LNCAP (cell line): ENCODE results near the gene SDHB.

Experiments used
- TF ChIP-seq, protein P1 (sequence below): fragments of 450-650 bp; IDR thresholded peaks from 2 replicates; pipeline ENCODE4 v1.5.1; 2017; ENCODE audit warnings: mild to moderate bottlenecking

SDHB gene

DNA sequence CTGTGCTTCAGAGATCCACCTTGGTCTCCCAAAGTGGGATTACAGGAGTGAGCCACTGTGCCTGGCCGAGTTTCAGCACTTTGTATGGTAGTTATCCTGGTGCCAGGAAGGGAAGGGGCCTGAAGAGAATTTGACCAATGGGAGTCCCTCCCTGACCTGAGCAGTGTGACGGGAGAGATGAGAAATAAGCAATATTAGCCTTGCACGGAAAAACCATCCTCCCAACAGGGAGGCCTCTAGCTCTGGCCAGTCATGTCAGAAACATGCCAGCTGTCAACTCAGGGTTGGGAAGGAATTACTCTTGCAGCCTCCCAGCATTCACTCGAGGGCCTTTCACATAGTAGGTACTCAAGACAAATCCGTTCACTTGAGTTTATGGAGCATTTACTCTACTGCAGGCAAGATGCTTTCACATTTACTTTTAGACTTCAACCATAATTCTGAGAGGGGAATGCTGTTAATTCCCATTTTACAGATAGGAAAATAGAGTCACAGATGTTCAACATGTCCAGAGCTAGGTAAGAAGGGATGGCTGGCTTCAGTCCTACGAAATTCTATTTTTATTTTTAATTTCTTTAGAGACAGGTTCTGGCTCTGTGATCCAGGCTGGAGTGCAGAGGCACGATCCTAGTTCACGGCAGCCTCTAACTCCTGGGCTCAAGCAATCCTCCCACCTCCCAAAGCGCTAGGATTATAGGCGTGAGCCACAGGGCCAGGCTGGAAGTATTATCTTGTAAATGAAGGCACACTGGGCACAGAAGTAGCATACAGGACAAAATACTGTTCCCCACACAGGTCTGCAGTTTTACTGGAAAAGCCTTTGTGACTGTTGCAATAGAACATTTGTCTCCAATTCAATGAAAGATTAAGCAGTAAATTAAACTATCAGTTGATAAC lies 38.9 kb downstream of the SDHB start:
- TF ChIP-seq, protein P1, sequence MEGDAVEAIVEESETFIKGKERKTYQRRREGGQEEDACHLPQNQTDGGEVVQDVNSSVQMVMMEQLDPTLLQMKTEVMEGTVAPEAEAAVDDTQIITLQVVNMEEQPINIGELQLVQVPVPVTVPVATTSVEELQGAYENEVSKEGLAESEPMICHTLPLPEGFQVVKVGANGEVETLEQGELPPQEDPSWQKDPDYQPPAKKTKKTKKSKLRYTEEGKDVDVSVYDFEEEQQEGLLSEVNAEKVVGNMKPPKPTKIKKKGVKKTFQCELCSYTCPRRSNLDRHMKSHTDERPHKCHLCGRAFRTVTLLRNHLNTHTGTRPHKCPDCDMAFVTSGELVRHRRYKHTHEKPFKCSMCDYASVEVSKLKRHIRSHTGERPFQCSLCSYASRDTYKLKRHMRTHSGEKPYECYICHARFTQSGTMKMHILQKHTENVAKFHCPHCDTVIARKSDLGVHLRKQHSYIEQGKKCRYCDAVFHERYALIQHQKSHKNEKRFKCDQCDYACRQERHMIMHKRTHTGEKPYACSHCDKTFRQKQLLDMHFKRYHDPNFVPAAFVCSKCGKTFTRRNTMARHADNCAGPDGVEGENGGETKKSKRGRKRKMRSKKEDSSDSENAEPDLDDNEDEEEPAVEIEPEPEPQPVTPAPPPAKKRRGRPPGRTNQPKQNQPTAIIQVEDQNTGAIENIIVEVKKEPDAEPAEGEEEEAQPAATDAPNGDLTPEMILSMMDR: no peak

DNA sequence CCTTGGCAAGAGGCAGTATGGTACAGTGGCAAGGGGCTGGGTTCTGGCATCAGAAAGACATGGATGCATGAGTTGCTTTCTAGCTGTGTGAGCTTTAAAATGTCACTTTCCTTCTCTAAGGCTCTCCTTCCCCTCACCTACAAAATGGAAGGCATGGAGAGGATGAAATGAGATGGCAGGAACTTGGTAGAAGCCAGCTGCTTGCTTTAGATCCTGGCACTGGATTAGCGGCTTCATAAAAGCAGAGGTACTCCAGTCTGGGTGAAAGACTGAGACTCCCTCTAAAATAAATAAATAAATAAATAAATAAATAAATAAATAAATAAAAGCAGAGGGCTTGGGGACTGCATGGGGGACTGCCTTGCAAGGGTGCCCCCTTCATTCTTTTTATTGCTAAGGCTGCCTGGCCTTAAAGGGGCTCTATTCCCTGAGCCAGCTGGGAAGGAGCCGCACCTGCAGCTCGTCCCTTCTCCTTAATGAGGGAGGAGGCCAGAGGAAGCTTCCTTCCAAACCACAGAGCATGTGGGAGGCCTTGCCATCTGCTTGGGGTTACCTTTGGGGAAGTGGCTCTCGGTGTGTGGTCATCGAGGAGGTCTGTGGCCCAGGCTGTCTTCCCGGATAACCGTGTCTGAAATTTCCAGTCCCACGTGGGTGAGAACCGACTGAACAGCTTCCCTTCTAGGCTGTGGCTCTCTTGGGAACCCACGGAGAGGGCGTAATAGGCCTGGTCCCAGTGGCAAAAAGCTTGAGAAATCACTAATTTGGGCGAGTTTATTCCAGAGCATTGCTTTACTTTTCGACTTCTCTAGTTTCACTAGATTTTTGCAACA lies 40.1 kb downstream of the SDHB start:
- TF ChIP-seq, protein P1: no peak

DNA sequence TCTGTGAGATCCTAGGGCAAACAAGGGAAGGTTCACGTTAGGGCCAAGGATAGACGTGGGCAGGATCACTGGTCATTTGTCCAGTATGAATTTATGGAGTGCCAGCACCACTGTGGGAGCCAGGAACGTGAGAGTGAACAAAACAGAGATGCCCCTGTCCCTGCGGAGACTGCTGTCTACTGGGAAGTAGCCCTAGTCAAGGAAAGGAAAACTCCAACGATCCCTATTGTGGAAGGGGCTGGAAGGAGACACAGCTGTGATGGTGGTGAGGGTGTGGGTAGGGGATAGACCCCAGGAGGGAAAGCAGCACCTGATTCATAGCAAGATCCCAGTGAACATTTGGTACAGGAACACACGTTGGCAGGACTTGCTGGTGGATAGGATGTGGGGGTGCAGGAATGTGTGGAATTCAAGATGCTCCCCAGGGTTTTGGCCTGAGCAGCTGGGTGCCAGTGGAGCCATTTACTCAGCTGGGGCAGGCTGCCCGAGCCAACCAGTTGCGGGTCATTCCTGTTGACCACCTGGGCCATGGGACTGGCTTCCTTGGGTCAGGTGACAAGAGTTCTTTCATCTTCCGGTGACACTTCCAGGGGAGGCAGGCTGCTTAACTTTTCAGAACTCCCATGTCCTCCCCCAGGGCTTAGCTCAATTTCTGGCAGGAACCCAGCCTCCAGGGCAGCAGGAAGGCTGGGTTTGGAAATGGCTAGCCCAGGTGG lies 40.9 kb downstream of the SDHB start:
- TF ChIP-seq, protein P1: no peak

DNA sequence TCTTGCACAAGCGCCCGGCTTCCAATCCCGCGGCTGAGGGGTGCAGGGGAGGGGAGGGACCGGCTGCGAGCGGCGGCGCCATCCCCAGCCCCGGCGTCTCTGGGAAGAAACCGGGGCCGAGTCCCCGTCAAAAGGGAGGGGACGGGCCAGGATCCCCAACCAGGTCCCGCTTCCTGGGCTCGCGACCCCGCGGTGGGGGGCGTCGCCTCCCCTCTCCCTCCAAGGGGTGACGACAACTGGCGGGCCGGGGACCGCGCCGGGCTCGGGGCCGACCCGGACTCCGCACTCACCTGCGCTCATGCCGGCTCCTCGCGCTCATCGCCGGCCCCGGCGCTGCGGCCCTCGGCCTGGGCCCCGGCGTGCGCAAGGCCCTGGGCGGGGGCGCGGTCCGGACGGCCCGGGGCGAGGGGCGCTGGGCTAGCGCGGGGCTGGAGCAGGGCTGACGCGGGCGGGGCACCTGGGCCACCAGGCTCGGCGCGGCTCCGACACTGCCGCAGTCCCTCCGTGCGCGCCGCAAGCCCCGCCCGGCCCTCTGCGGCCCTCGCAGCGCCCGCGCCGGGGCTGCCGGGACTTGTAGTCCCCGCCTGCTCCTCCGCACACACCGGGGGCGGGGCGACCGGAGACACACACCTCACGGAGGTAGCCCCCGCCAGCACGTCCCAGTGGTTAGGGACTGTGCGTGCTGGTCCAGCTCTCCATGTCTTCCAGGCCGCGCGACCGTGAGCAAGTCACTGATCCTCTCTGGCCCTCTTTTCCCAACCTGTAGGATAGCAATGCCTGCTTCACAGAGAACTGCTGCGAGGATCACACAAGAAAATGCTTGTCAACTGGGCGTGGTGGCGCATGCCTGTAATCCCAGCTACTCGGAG lies 42.2 kb downstream of the SDHB start, which contains the start of gene ATP13A2:
ATP13A2 (minus strand) TSS at position 490 of the 869 bp plus-strand sequence; CDS start at position 300, 190 bp downstream.
- TF ChIP-seq, protein P1: no peak

DNA sequence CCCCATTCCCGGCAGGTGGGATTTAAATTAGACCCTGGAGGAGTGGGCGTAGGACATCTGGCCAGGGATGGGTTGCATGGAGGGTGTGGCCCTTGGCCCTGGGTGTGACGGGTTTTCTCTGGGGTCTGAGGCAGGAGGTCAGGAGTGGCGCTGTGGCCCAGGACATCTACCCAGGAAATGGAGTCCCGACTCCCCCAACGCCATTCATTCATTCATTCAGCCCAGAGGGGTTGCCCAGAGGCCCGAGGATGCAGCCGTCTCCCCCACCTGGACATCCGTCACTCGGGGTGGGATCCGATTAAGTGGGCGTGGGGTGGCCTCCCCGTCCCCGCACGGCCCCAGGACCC lies 42.8 kb downstream of the SDHB start:
- TF ChIP-seq, protein P1: no peak

DNA sequence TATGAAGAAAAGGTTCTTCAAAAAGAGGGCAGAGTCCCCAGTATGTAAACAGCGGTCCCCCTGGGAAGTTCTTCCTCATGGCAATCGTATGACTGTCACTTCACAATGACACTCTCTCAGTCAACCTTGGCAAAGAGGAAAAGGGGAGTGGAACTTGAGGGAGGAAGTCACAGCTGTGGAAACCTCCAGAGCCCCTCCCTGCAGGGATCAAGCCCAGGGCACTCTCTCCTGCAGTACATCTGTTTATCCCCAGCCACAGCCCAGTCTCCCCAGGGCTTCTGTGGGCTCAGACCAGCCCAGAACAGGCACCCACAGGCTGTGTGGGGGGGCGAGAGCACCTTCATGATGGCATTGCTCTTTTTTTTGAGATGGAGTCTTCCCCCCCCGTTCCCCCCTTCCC lies 44.1 kb downstream of the SDHB start:
- TF ChIP-seq, protein P1: no peak
